ENCODE results near the gene C1RL.

C1RL gene

DNA sequence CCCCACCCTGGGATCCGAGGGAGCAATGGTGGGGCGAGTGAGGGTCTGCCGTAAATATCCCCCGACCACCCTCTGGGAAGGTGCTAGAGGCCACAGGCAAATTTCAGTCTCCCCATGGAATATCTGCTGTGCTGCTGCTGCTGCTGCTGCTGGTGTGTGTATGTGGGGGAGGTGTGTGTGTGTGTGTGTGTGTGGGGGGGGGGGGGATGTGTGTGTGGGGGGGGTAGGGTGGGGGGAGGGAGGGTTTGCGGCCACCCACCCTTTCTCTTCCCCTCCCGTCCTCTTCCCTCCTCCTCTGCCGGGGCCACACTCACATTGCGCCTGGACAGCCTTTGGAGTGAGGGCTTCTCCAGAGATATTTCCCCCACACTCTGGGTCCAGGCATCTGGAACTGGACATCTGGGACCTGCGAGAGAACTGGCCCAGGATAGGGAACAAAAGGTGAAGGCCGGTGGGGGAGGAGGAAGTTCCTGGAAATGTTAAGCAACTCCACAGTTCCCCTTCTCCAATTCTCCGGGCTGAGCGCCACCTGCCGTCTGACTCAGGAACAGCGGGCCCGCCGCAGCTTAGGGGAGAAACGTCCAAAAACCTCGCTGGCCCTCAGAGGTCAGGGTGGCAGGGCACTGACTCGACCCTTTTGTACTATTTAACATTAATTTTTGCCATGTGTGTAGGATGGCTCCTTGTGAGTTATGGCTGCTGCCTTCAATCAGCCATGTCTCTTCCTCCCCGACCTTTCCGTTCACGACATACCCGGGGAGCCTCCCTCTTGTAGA, at the start of gene C1RL:
Gene C1RL (minus strand): TSS at position 419 of the 776 bp plus-strand sequence. CDS start 34 bp downstream, at position 385.
- DNase-seq: peak; percentile 35

DNA sequence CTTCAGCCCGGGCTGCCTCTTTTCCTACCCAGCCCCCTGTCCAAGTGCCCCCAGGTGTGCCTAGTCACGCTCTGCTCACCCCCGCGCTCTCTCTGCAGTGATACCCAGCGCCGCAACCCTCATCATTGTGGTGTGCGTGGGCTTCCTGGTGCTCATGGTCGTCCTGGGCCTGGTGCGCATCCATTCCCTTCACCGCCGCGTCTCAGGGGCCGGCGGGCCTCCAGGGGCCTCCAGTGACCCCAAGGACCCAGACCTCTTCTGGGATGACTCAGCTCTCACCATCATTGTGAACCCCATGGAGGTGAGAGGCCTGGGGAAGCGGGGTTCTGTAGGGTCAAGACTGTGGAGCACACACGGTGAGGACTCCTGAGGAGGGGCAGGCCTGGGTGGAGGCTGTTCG, 48.4 kb upstream of the C1RL start:
- DNase-seq: no peak

DNA sequence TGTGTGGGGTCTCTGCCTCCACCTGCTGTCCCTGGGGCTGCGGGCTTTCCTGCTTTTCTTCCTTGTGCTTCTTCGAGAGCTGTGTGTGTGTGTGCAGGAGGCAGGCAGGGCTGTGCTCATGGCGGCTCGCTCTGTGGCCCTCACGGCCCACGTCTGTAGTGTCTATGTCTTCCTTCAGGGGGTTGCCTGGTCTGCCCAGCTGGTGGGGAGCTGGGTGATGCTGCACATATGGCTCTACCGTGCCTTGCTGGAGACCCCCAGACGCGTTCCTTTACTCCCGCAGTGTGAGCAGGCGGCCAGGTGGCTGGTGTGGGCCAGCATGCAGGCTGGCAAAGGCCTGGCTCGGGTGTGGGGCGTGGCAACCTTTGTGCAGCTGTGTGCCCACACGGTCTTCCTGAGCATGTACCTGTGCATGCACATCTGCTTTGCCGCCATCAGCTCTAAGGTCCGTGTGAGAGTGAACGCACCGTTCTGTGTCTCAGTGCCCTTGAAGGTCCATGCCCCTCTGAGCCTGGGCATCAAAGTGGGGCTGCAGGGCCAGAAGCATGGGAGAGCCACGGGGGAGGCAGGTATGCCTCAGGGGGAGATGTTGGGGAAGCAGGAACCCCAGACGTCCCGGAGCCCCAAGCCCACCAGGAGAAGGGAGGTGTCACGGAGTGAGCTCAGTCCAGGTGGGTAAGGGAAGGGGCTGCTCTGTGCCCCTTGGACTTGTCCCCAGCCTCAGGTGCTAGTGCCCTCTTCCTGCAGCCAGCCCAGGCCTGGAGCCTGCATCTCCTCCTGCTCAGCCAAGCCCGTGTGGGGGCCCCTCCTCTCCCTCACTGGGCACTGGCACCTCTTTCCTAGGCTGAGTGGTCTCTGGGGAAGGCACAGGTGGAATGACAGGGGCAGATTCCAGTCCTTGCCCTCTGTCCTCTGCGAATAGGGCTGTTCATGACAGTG, 47.5 kb upstream of the C1RL start:
- DNase-seq: no peak

- no peak for DNase-seq
These were observed 46.5 kb upstream of the C1RL start for GRCh38 chr12:7155471-7156034.

DNA sequence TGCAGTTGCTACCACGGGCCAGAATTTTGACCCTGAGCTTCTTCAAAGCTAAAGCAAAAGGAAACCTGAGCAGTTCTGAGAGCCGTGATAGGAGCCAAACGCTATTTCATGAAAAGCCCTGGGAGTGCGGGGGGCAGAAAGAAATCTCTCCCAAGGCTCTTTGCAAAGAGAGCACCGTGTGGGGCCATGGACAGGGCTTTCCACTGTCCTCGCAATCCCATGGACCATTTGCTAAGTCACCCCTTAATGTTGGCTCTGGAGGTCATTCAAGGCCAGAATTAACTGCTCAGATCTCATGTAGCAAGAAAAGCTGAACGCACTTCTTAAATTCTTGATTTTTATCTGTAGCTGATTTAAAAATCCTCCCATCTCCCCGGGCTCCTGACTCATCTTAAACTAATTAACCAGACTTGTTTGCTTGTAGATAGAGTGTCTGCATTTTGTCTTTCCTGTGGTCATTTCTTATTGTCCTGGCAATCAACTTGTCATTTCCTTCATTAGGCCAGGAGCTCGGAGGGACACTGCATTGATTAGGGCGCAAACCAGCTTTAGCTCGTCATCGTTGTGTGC, 46.0 kb upstream of the C1RL start:
- no peak for DNase-seq

DNA sequence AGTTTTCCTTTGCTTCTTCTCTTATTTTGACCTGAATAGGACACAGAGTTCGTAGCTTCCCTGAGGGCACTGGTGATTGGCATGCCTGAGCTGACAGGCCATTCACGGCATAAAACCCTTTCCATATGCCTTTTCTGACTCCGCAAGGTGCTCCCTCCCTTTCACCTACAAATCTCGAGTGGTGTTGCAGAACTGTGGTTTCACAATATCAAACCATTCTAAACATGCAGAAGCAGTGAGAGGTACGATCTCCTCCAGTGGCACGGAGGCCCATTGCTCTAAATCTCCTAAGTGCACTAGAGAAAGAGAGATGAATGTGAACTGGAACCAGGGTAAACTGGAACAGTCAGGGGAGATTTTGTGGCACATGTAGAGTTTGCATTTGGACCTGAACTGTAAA, 45.0 kb upstream of the C1RL start:
- no peak for DNase-seq

DNA sequence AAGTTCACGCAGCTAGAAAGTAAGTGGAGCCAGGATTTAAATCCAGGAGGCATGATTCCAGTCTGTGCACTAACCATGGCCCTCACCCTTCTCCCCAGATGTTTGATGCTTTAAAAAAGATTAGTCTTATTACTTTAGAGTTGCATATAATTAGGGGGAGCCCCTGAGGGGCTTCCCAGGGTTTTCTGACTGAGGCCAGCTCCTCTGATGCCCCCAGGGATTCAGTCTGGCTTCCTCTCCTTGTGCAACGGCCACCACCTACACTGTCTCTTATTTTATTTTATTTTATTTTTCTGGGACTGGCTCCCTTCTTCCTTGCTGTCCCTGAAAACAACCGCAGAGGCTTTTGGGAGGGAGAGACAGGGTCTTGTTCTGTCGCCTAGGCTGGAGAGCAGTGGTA, 43.8 kb upstream of the C1RL start:
- DNase-seq: no peak

DNA sequence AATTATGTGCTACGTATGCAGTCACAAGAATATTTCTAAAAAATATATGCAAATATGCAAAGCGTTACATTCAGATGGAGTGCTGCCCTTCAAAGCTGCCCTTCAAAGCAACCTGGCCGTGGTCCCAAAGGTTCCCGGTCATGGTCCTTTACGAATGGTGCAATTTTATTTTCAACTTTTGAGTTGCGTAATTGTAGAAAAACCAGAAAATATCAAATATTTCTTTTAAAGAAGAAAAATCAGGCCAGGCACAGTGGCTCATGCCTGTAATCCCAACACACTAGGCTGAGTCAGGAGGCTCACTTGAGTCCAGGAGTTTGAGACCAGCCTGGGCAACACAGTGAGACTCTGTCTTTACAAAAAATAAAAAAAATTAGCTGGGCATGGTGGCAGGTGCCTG, 42.5 kb upstream of the C1RL start:
- DNase-seq: no peak

- DNase-seq: no peak
These were observed 41.8 kb upstream of the C1RL start for GRCh38 chr12:7150841-7151240.

- DNase-seq: no peak
These were observed 41.3 kb upstream of the C1RL start for GRCh38 chr12:7150356-7150755.

- no peak for DNase-seq
These were observed 37.9 kb upstream of the C1RL start for GRCh38 chr12:7146906-7147305.

DNA sequence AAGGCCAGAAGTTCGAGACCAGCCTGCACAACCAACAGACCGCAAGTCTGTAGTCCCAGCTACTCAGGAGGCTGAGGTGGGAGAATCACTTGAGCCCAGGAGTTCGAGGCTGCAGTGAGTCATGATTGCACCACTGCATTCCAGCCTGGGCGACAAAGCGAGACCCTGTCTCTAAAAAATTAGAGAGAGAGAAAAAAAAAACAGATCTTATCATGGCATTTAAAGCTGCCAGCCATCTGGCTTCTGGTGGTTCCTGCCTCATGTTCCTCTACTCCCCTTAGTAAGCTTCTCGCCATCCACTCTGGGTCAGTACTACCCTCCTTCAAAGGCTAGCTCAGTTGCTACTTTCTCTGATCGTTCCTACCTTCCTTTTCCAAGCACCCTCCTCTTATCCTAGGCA, 37.2 kb upstream of the C1RL start:
- no peak for DNase-seq

DNA sequence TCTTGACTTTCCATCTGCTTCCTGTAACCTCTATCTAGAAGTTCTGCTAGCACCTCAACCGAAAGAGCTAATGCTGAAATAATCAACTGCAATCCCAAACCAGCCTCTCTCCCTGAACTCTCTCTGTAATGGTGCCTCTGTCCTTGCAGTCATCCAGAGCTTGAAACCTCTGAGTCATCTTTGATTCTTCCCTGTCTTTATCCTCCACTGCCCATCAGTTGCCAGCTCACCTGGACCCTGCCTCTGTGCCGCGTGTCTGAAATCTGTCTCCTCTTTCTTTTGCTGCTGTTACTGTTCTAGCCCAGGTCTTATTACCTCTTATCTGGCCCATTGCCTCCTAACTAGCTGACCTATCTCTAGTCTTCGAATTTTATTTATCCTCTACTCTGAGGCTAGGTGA, 36.7 kb upstream of the C1RL start:
- no peak for DNase-seq

- DNase-seq: no peak
These were observed 35.6 kb upstream of the C1RL start for GRCh38 chr12:7144414-7145120.

- no peak for DNase-seq
These were observed 34.5 kb upstream of the C1RL start for GRCh38 chr12:7143564-7143963.

DNA sequence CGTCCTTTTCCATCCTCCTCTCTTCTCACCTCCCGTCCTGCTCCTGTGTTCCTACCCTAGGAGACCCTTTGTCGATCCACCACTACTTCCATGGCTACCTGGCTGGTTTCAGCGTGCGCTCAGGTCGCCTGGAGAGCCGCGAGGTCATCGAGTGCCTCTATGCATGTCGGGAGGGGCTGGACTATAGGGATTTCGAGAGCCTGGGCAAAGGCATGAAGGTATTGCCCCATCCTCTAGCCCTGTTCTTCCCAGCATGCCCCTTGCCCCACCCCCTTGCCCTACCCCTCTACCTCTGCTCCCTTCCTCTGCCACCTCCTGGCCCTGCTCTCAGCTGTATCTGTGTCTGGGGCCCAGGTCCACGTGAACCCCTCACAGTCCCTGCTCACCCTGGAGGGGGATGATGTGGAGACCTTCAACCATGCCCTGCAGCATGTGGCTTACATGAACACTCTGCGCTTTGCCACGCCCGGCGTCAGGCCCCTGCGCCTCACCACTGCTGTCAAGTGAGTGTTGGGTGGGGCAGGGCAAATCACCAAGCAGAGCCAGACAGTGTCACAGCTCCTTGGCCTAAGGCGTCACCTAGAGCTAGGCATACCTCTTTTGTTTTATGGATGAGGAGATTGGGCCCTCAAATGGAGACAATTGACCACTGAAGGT, 33.9 kb upstream of the C1RL start:
- no peak for DNase-seq

DNA sequence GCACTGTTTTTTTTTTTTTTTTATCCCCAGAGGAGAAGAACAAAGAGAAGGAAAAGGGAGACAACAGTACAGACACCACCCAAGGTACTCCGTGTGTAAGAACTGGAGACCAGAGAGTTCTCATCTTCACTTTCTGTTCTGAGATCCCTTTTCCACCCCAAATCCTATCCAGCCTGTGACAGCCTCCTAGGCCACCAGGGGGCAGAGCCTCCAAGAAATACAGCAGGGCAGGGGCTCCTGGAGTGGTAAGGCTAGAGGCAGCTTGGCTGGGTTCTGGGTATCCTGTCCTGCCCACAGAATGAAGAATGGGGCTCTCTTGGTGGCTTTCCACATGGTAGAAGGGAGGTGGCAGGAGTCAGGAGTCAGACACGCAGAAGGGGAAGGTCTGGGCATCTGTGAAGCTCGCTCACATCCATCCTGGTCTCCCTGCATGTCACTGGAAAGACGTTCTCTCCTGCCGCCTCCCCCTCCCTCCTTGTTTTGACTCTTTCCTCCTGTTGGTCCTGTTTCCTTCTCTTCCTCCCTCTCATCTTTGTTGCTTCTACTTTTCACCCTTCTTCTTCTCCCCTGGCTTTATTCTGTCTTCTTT, 33.1 kb upstream of the C1RL start:
- DNase-seq: no peak

DNA sequence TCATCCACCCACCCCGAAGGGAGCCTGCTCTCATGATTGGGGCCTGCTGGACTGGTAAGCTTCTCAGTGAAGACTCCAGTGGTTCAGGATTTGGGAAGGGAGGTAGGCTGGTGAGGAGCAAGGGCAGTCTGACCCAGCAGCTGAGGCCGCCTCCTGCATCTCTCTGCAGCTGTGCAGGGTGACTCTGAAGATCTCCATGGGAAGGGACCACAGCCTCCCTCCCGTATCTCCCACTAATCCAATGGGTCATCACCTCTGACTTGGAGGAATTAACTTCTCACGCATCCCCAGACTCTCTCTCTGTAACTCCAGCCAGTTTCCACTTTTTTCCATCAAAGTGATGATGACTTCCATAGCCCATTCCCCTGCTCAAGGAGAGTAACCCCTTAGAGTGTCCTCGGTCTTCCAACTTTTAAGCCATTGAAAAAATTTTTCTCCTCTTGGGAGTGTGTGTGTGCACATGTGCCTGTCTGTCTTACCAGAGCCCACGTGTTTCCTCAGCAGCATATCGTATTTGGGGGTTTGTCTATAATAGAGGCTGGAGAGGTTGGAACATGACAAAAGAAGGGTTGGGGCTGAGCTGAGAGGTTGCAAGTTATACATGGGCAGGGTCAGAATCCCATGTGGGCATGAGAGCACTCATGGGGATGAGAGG, 32.5 kb upstream of the C1RL start:
- no peak for DNase-seq

DNA sequence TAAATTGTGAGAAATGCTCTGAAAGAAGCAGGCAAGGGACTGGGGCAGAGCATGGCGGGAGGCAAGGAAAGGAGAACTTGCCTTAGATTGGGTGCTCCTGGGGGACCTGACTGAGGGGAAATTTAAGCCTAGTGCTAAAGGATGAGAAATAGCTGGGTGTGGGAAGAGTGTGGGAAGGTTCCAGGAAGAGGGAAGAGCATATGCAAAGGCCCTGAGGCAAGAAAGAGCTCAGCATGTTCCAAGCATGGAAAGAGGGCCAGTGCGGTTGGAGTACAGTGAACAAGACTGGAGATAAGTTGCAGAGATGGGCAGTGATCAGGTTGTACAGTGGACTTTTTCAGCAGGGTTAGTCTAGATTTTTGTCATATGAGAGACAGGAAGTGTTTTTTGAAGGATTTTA, 30.2 kb upstream of the C1RL start:
- no peak for DNase-seq

DNA sequence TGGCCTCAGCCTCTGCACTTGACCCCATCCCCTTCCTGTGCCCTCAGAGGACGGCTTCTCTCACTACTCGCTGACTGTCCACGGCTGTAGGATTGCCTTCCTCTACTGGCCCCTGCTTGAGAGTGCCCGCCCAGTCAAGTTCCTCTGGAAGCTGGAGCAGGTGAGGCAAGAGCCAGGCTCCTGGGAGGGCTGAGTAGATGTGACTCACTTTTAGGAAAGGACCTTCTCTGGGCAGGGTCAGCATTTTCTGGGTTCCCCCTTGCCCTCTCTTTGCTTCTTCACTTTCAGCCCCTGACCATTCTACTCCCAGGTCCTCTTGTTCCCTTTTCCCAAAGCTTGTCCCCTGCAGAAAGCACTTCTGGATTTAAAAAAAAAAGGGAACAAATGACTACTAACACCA, 28.9 kb upstream of the C1RL start:
- DNase-seq: no peak

- DNase-seq: no peak
These were observed 27.7 kb upstream of the C1RL start for GRCh38 chr12:7136676-7137075.
